ENCODE data around the gene SOCS4. TPM values are rescaled to one million over a fixed set of nuclear protein-coding genes. Genes with fewer than 3 reads are reported as not detected.
"Not testable (repeated sequence)": the region's sequence is repeated elsewhere in the genome, so short reads cannot be mapped to it uniquely, and the experiment has no call there.

SOCS4 gene
- total RNA-seq, 2 experiments from 2014 or later = 24.2 to 32.0 TPM

DNA sequence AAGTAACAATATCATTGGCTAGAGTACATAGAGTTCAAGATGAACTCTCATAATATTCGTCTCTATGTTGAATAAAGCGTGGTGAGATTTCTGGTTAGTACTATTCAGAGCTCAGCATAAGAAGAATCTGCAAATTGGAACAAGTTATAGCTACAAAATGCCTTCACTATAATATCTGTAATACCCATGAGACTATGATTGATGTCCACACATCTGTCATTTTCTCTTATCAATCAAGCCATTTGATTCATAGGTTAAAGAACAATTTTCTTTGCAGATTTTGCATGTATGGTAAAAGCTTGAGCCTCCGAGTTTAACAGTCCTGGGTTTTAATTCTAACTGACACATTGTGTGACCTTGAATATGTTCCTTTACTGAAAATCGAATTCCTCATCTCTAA lies 1.4 kb downstream of the SOCS4 start:
- peaks cover 49% of the 10 kb centered on the region for H3K4me1 Mint-ChIP-seq
- H3K4me3 Mint-ChIP-seq = peak overlapping the region; percentile 88
- H3K36me3 Mint-ChIP-seq (ENCODE audit: low read depth) = peaks cover 27% of the 10 kb centered on the region
- POLR2A ChIA-PET = interaction anchor here (0.7 to 6.4 kb wide), 3 partner anchors 19 to 779 kb away, joined by 5 to 153 read pairs (median 39); partner anchors contain the start of gene MAPK1IP1L
- no peak for DNase-seq
- CTCF ChIA-PET = interaction anchor here (0.6 to 3.0 kb wide), 3 partner anchors 17 to 23 kb away, joined by 3 to 41 read pairs (median 7); partner anchors contain the start of gene MAPK1IP1L
- H3K9me3 Mint-ChIP-seq = no peaks in the 10 kb centered on the region
- H3K27me3 Mint-ChIP-seq = no peaks in the 10 kb centered on the region
- peak overlapping the region; percentile 38 for H3K27ac Mint-ChIP-seq

DNA sequence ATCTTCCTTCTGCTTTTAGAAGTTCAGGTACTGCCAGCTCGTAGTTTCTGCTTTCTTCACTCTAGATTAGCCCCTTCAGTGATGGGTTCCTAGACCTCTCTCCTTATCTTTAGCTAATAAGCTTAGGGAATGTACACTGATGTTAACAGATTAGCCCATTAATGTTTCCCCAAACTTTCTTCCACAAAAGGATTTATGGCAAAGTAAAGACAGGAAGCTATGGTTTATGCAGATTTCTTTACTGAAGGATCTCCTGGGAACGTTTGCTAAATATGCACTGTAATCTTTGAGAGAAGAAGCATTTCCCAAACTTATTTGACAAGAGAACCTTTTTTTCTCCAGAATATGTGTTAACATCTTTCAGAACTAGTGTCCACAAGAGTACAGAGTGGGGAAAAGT lies 4.2 kb downstream of the SOCS4 start:
- Mint-ChIP-seq H3K36me3 (ENCODE audit: low read depth) (peaks cover 34% of the 10 kb centered on the region), H3K4me3 (no peak overlapping the region), H3K27me3 (no peaks in the 10 kb centered on the region), H3K4me1 (peaks cover 35% of the 10 kb centered on the region), H3K9me3 (no peaks in the 10 kb centered on the region), H3K27ac (no peak overlapping the region)
- no peak for DNase-seq
- POLR2A ChIA-PET = interaction anchor here (0.7 to 6.4 kb wide), 4 partner anchors 22 to 160 kb away, joined by 3 to 153 read pairs (median 4); partner anchors contain the start of genes DLGAP5 and MAPK1IP1L
- CTCF ChIA-PET = interaction anchor here (1.1 to 2.5 kb wide), 3 partner anchors 20 to 130 kb away, joined by 3 to 15 read pairs (median 4); partner anchors contain the start of genes GCH1 and MAPK1IP1L

DNA sequence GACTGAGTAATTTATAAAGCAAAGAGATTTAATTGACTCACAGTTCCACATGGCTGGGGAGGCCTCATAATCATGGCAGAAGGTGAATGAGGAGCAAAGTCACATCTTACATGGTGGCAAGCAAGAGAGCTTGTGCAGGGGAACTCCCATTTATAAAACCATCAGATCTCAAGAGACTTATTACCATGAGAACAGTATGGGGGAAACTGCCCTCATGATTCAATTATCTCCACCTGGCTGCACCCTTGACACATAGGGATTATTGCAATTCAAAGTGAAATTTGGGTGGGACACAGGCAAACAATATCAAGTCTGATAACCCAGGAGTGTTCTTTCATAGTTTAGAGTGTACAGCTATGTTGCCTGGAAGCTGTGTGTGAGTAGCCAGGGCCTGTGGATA lies 11.0 kb downstream of the SOCS4 start:
- H3K27ac Mint-ChIP-seq, H3K4me3 Mint-ChIP-seq, H3K9me3 Mint-ChIP-seq, H3K4me1 Mint-ChIP-seq, CTCF ChIA-PET, DNase-seq, H3K27me3 Mint-ChIP-seq: not testable (repeated sequence)
- POLR2A ChIA-PET = interaction anchor here (2.5 to 3.4 kb wide), 2 partner anchors 11 to 14 kb away, joined by 9 to 20 read pairs; partner anchors contain the start of genes MAPK1IP1L, SOCS4 and WDHD1
- peaks cover 48% of the 10 kb centered on the region for H3K36me3 Mint-ChIP-seq (ENCODE audit: low read depth)

DNA sequence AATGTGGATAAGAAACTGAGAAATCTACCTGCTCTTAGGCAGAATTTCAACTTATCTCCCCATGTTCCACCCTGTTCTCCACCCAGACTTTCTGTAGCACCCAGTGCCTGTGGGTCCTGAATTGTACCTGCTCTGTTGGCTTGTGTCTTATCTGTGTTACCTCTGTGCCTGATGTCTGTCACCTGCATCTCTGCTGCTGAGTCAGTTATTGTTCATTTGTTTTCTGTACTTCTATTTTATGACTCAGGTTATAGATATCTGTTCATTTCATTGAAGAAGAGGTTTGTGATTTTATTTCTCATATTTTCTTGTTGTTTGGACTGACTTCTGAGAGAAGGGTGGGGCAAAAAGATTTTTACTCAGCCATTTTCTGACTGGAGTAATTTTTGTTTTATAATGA lies 11.7 kb downstream of the SOCS4 start:
- H3K4me3 Mint-ChIP-seq = no peak overlapping the region
- peaks cover 55% of the 10 kb centered on the region for H3K36me3 Mint-ChIP-seq (ENCODE audit: low read depth)
- H3K9me3 Mint-ChIP-seq = peaks cover 4% of the 10 kb centered on the region
- CTCF ChIA-PET = no interaction called here
- no peak overlapping the region for H3K27ac Mint-ChIP-seq
- H3K4me1 Mint-ChIP-seq = no peaks in the 10 kb centered on the region
- DNase-seq = no peak
- H3K27me3 Mint-ChIP-seq = no peaks in the 10 kb centered on the region
- POLR2A ChIA-PET = interaction anchor here (2.5 to 3.4 kb wide), 2 partner anchors 12 to 13 kb away, joined by 9 to 20 read pairs; partner anchors contain the start of genes MAPK1IP1L, SOCS4 and WDHD1

DNA sequence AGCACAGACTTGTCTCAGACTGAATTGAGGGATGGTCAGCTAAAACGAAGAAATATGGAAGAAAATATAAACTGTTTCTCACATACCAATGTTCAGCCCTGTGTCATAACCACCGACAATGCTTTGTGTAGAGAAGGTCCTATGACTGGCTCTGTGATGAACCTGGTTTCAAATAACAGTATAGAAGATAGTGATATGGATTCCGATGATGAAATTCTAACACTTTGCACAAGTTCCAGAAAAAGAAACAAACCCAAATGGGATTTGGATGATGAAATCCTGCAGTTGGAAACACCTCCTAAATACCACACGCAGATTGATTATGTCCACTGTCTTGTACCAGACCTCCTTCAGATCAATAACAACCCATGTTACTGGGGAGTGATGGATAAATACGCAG lies 16.5 kb downstream of the SOCS4 start:
- no peaks in the 10 kb centered on the region for H3K4me1 Mint-ChIP-seq
- ChIA-PET POLR2A (interaction anchor here (2.2 kb wide), 1 partner anchor 17 kb away, joined by 6 read pairs; the partner anchor contains the start of genes SOCS4 and WDHD1), CTCF (interaction anchor here (1.7 kb wide), 1 partner anchor 17 kb away, joined by 4 read pairs; the partner anchor contains the start of genes SOCS4 and WDHD1)
- H3K27ac Mint-ChIP-seq = no peak overlapping the region
- H3K9me3 Mint-ChIP-seq = no peaks in the 10 kb centered on the region
- no peak for DNase-seq
- H3K36me3 Mint-ChIP-seq (ENCODE audit: low read depth) = peaks cover 39% of the 10 kb centered on the region
- no peaks in the 10 kb centered on the region for H3K27me3 Mint-ChIP-seq
- H3K4me3 Mint-ChIP-seq = no peak overlapping the region

DNA sequence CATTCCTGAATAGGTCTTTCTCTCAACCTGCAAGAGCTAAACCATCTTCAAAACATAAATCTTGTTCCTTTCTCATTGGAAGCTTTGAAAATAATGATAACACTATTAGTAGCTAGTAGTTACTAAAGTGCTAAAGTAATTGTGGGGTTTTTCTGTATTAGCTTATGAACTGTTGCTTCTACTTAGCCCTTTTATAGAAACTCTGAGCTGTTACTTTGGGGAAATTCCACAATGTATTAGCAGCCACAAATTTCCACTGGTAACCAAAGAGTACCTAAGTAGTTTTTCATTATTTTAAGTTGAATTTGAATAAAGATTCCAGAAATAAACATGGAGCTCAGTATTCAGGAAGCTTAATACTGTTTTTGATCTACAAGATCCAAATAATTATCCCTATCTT lies 18.1 kb downstream of the SOCS4 start:
- POLR2A ChIA-PET = interaction anchor here (1.3 to 5.5 kb wide), 2 partner anchors 10 to 18 kb away, joined by 4 to 39 read pairs; partner anchors contain the start of genes SOCS4 and WDHD1
- no peaks in the 10 kb centered on the region for H3K4me1 Mint-ChIP-seq
- peaks cover 24% of the 10 kb centered on the region for H3K36me3 Mint-ChIP-seq (ENCODE audit: low read depth)
- H3K4me3 Mint-ChIP-seq = no peak overlapping the region
- CTCF ChIA-PET = interaction anchor here (1.8 kb wide), 1 partner anchor 18 kb away, joined by 7 read pairs; the partner anchor contains the start of genes SOCS4 and WDHD1
- H3K27ac Mint-ChIP-seq = no peak overlapping the region
- no peaks in the 10 kb centered on the region for H3K27me3 Mint-ChIP-seq
- H3K9me3 Mint-ChIP-seq = no peaks in the 10 kb centered on the region
- DNase-seq = no peak

DNA sequence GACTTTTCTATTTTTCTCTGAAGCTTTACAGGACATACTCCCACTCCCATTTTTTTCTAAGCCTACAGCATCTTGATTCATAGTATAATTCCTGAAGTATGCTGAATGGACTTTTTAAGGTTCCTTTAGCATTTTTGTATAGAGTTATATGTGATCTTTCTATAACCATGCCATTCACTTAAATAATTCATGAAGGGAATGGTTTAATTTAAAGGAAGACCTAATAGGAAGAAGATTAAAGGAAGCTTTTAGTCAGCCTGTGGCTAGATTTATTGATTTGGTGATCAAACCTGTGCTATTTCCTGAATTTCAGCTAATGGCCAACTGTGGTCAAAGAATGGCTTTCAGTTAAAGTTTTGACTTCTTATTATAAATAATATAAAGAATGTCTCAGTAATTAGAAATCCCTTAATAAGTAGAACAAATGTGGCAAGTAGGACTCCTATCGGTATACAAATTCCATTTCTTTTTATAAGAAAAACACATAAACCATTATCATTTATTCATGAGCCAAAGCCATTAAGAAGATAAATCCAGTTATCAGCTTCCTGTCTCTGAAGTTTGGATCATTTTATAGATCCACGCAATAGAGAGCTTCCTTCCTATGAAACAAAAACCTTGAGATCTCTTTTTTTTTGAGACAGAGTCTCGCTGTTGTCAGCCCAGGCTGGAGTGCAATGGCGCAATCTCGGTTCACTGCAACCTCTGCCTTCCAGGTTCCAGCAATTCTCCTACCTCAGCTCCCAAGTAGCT lies 20.4 kb downstream of the SOCS4 start:
- no peak overlapping the region for H3K4me3 Mint-ChIP-seq
- DNase-seq = no peak
- H3K27ac Mint-ChIP-seq = no peak overlapping the region
- no peaks in the 10 kb centered on the region for H3K27me3 Mint-ChIP-seq
- no peaks in the 10 kb centered on the region for H3K9me3 Mint-ChIP-seq
- POLR2A ChIA-PET = interaction anchor here (0.6 to 5.5 kb wide), 5 partner anchors 15 to 56 kb away, joined by 3 to 39 read pairs (median 3); partner anchors contain the start of genes SOCS4 and WDHD1
- CTCF ChIA-PET = interaction anchor here (1.2 kb wide), 1 partner anchor 19 kb away, joined by 3 read pairs; no protein-coding TSS in a partner anchor
- peaks cover 27% of the 10 kb centered on the region for H3K36me3 Mint-ChIP-seq (ENCODE audit: low read depth)
- H3K4me1 Mint-ChIP-seq = peaks cover 10% of the 10 kb centered on the region

DNA sequence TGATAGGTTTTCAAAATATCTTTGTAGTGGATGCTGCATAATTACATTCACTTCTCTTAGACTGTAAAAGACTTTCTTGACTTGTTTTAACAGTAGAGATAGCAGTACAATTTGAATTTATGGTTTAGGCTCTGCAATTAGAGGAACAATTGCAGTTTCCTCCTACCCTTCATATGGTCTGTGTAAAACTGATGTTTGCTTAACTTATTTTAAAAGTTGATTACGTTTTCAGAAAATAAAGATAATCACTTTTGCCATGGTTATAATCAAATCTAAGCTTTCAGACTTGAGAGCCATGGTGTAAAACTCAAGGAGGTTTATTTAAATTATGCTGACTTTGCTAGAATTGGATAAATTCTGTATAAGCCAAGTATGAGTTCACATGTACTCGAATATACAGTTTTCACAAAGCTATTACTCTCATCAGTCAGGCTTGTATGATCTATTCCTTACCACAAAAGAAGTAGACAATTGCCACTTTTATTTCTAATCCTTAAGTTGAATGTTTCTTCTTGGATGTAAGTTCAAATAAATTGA lies 21.9 kb downstream of the SOCS4 start:
- Mint-ChIP-seq H3K27me3 (no peaks in the 10 kb centered on the region), H3K36me3 (ENCODE audit: low read depth) (peaks cover 26% of the 10 kb centered on the region), H3K9me3 (no peaks in the 10 kb centered on the region), H3K4me1 (peaks cover 25% of the 10 kb centered on the region), H3K27ac (no peak overlapping the region), H3K4me3 (no peak overlapping the region)
- no peak for DNase-seq
- CTCF ChIA-PET = interaction anchor here (0.6 kb wide), 1 partner anchor 41 kb away, joined by 3 read pairs; no protein-coding TSS in a partner anchor
- POLR2A ChIA-PET = interaction anchor here (5.5 kb wide), 1 partner anchor 22 kb away, joined by 39 read pairs; the partner anchor contains the start of genes SOCS4 and WDHD1

DNA sequence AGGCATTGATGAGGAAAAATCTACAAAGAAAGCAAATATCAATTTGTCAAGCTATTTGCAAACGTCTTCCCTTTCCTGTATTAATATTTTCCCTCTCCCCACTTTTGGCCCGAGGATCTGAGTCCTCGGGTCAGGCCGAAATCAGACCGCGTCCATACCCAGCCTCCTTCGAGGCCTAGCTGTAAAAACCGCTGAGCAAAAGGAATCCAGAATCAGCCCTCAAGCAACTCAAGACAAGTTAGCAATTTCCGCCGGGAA lies 24.1 kb downstream of the SOCS4 start:
- ChIA-PET POLR2A (interaction anchor here (0.7 to 5.1 kb wide), 47 partner anchors 9 to 1070 kb away, joined by 3 to 153 read pairs (median 6); partner anchors contain the start of genes DLGAP5, GCH1, LGALS3 and SOCS4), CTCF (interaction anchor here (0.7 to 3.3 kb wide), 40 partner anchors 8 to 303 kb away, joined by 3 to 41 read pairs (median 4); partner anchors contain the start of genes DLGAP5, GCH1, LGALS3 and SOCS4)
- Mint-ChIP-seq H3K4me3 (peak overlapping the region; percentile 88), H3K36me3 (ENCODE audit: low read depth) (peaks cover 29% of the 10 kb centered on the region), H3K27me3 (no peaks in the 10 kb centered on the region), H3K4me1 (peaks cover 36% of the 10 kb centered on the region), H3K27ac (peak overlapping the region; percentile 94), H3K9me3 (no peaks in the 10 kb centered on the region)
- no peak for DNase-seq

DNA sequence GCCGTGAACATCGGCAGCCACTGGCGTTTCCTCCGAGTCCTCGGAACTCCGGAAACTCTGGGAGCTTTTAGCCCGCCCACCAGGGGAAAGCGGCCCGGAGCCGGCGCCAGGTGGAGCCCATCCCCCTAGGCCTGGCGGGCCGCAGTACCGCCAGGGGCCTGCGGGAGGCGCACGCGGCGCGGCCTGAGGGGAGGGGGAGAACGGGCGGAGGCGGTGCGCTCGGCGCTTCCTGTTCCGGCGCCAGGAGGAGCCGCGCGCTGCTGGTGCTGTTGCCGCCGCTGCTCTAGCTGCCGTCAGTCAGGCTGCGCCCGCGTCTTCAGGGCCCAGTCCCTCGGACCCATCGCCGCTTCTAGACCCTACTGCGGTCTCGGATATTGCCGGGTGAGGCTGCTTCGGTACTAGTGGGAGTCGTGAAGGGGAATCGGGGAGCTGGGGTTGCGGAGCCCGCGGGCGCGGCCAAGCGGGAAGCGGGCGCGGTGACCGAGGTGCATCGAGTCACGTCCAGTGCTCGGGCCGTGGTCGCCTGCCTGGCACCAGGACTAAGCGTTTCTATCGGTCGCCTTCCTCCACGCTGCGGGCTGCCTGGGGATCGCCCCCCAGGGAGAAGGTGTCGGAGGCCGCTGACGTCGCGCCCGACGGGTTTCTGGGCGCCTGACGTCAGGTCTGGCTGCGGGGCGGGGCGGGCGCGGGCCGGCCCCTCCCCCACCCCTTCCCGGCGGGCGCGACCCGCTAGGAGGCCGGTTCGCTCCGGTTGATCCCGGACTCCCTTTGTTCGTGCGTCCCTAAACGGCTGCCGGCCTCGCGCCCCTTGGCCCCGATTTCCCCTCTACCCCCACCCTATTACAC lies 24.6 kb downstream of the SOCS4 start, which contains the start of gene MAPK1IP1L:
Gene MAPK1IP1L, plus strand, starts transcription at position 225 of the 846 bp plus-strand sequence. CDS start 10,037 bp downstream, outside the sequence.
- peaks cover 33% of the 10 kb centered on the region for H3K36me3 Mint-ChIP-seq (ENCODE audit: low read depth)
- H3K27me3 Mint-ChIP-seq = no peaks in the 10 kb centered on the region
- H3K27ac Mint-ChIP-seq = peak within 1 kb of the TSS; percentile 94
- DNase-seq = peak; percentile 92
- POLR2A ChIA-PET = interaction anchor here (0.6 to 5.1 kb wide), 50 partner anchors 10 to 1069 kb away, joined by 3 to 153 read pairs (median 5); partner anchors contain the start of genes DLGAP5, GCH1, LGALS3 and SOCS4
- CTCF ChIA-PET = interaction anchor here (0.7 to 3.3 kb wide), 41 partner anchors 8 to 302 kb away, joined by 3 to 41 read pairs (median 4); partner anchors contain the start of genes DLGAP5, GCH1, LGALS3 and SOCS4
- peak within 1 kb of the TSS; percentile 88 for H3K4me3 Mint-ChIP-seq
- peaks cover 38% of the 10 kb centered on the region for H3K4me1 Mint-ChIP-seq
- H3K9me3 Mint-ChIP-seq = no peaks in the 10 kb centered on the region

DNA sequence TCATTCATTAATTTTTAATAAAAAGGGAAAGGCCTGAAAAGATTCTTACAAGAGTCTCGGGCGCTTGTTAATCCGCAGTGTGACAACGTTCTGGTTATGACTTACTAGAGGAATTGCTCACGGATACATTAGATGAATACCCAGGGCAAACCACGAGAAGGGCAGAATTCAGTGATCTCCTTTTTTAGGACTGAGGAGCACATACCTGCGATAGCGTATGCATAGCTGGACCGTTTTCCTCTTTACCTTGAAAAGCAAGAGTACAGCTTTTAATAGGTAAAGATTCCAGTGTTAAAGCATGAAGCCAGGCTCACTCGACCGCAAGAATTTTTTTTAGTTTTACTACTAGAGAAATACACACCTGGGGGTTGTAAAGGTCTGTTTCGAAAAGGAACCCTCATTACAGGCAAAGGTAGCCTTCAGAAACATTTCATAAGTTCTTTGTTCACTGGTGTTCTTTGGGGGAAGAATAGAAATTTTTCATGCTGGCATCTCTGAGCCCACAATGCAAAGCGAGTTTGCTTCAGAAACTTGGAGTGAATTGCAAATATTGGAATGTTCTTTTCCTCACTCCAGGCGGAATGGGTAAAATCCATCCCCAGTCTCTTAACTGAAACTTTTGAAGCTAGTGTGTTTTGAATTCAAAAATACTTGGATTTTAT lies 25.4 kb downstream of the SOCS4 start:
- Mint-ChIP-seq H3K27ac (peak overlapping the region; percentile 94), H3K4me3 (peak overlapping the region; percentile 88), H3K9me3 (no peaks in the 10 kb centered on the region), H3K36me3 (ENCODE audit: low read depth) (peaks cover 34% of the 10 kb centered on the region), H3K27me3 (no peaks in the 10 kb centered on the region), H3K4me1 (peaks cover 39% of the 10 kb centered on the region)
- ChIA-PET POLR2A (interaction anchor here (0.6 to 5.1 kb wide), 40 partner anchors 9 to 363 kb away, joined by 3 to 153 read pairs (median 7); partner anchors contain the start of genes DLGAP5, FBXO34, GCH1 and LGALS3), CTCF (interaction anchor here (1.0 to 3.3 kb wide), 19 partner anchors 13 to 218 kb away, joined by 3 to 41 read pairs (median 7); partner anchors contain the start of genes DLGAP5, SOCS4 and WDHD1)
- DNase-seq = no peak

Measured in activated CD4-positive, alpha-beta memory T cell treated with anti-CD3 and anti-CD28 coated beads, Interleukin-2, amount 10 ng/mL, durations not matched to agents 7 days and 5 days (primary cell).